ENCODE measurements around the gene MTRF1.
"Not testable (repeated sequence)": the region's sequence is repeated elsewhere in the genome, so short reads cannot be mapped to it uniquely, and the experiment has no call there.

Gene MTRF1

DNA sequence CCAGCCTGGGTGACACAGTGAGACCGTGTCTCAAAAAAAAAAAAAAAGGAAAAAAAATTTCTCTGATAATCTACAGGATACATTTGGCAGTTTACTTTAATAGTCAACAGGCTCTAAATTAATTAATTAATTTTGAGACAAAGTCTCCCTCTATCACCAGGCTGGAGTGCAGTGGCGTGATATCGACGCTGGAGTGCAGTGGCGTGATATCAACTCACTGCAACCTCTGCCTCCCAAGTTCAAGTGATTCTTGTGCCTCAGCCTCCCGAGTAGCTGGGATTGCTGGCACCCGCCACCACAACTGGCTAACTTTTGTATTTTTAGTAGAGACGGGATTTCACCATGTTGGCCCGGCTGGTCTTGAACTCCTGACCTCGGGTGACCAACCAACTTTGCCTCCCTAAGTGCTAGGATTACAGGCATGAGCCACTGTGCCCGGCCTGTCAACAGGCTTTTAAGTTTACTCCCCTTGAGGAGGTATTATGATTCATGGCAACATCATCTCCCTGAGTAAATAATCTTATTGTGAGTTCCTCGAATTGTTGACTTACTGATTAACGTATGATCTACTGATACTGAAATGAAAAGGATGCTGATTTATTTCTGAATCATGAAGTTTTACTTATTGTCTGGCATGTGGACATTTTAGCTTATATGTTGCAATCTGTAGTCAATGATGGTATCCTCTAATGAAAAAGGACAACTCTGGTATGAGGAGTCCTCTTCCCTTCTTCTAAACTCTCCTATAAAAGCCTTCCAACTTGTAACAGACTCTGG, 21.3 kb upstream of the MTRF1 start:
- in situ Hi-C loops (cut with MboI; ENCODE audit: low sequenced_read_pairs) = no loop called here

DNA sequence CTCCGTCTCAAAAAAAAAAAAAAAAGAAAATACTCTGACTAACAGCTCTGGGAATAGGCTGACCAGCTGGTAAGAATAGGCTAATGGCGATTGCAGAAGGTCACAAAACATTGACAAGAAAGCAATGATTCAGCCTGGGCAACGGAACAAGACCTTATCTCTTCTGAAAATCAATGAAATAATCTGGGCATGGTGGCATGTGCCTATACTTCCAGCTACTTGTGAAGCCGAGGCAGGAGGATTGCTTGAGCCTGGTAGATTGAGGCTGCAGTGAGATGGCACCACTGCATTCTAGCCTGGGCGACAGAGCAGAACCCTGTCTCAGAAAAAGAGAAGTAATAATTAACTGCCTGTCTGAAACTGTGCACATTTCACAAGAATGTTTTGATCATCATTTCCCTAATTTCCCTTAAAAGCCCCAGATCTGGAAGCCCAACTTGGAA, 18.8 kb upstream of the MTRF1 start:
- in situ Hi-C loops (cut with MboI; ENCODE audit: low sequenced_read_pairs) = no loop called here

DNA sequence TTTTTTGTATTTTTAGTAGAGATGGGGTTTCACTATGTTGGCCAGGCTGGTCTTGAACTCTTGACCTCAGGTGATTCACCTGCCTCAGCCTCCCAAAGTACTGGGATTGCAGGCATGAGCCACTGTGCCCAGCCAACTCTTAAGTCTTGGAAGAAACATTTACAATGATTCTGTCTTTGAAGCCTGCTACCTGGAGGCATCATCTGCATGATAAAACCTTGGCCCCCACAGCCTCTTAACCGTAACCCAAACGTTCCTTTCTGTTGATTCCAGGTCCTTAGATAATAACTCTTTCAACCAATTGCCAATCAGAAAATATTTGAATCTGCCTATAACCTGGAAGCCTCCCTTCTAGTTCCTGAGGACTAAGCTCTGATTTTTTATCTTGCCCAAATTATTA, 15.8 kb upstream of the MTRF1 start:
- in situ Hi-C loops (cut with MboI; ENCODE audit: low sequenced_read_pairs) = not testable (repeated sequence)

- in situ Hi-C loops (cut with MboI; ENCODE audit: low sequenced_read_pairs) = no loop called here
Observed at GRCh38 chr13:41276824-41277223, 13.4 kb upstream of the MTRF1 start.

DNA sequence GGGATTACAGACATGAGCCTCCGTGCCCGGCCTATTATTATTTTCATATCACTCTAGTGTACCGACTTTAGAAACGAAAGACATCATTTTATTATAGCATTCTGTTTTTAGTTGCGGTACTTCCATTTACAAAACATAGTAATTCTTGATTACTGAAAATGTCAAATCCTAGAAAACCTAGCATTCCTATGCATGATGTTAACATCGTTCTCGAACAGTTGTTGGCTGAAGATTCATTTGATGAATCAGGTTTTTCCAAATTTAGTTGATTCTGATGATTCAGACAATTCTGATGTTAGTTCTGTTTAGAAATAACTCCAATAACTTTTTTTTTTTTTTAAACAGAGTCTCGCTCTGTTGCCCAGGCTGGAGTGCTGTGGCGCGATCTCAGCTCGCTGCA, 11.5 kb upstream of the MTRF1 start:
- in situ Hi-C loops (cut with MboI; ENCODE audit: low sequenced_read_pairs) = no loop called here

DNA sequence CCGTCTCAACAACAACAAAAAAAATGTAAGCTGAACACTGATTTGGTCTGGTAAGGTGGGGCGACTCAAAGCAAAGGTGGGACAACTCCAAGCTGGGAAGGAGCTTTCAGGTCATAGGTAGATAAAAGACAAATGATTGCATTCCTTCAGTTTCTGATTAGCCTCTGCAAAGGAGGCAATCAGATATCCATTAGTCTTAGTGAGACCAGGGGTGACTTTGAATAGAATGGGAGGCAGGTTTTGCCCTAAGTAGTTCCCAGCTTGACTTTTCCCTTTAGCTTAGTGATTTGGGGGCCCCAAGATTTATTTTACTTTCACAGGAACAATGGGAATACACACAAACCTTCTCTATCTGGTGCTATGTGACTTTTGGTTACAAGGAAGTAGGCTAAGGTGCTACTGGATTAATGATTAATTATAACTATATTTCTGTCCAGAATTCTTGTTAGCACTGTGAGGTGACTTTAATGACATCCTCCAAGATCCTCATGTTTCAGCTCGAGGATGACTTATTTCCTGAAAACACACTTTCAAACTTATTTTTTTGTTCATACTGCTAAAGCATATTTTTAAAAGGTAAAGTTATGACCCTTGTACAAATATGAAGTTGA, 10.6 kb upstream of the MTRF1 start:
- in situ Hi-C loops (cut with MboI; ENCODE audit: low sequenced_read_pairs) = no loop called here

- in situ Hi-C loops (cut with MboI; ENCODE audit: low sequenced_read_pairs) = no loop called here
Observed at GRCh38 chr13:41271456-41272285, 8.3 kb upstream of the MTRF1 start.

GRCh38 chr13:41268764-41269163, 5.4 kb upstream of the MTRF1 start:
- in situ Hi-C loops (cut with MboI; ENCODE audit: low sequenced_read_pairs) = no loop called here

DNA sequence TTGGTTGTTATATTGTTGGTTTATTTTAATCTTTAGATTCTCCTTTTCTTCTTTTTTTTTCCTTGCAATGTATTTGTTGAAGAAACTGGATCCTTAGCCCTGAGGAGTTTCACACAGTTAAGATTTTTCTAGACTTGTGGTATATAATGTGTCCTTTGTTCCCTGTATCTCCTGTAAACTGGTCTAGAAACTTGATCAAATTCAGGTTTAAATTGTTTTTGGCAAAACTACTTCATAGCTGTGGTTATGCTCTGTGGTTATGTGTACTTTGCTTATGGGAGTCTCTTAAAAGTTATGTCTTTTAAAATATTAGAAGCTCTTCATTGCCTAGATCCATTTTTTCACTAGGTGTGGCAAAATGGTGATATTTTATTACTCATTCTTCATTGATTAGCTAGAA, 3.7 kb upstream of the MTRF1 start:
- in situ Hi-C loops (cut with MboI; ENCODE audit: low sequenced_read_pairs) = no loop called here

- in situ Hi-C loops (cut with MboI; ENCODE audit: low sequenced_read_pairs) = no loop called here
Observed at GRCh38 chr13:41259875-41260501, 3.4 kb downstream of the MTRF1 start.

- in situ Hi-C loops (cut with MboI; ENCODE audit: low sequenced_read_pairs) = no loop called here
Observed at GRCh38 chr13:41257535-41257934, 5.8 kb downstream of the MTRF1 start.

DNA sequence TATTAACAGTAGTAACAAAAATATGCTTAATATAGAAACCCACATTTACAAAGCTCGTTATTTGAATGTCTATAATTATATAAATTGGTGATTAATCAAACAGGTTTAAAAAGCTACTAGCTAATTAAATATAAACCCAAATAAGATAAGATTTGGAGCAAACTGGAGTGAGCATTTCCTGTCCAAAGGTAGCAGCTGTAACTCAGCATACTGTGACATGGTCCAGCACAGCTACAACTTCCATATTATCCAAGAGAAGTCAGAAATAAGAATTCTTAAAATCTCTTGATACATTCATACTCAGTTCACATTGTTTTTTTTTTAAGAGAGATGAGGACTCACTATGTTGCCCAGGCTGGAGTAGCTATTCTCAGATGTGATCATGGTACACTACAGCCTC, 8.5 kb downstream of the MTRF1 start:
- in situ Hi-C loops (cut with MboI; ENCODE audit: low sequenced_read_pairs) = no loop called here

DNA sequence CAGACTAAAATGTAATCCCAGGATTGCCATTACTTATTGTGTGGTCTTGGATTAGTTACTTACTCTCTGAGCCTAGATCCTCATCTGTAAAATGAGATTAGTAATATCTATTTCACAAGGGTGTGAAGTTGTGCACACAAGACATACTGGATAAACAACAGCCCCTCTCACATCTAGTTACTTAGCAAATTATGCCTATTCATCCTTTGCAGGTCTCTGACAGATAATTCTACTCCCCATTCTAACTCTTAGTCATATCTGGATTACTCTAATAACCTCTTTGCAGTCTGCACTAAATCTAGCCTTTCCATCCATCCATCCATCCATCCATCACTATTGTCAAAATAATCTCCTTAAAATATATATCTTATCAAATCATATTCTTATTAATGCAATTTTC, 12.4 kb downstream of the MTRF1 start:
- in situ Hi-C loops (cut with MboI; ENCODE audit: low sequenced_read_pairs) = no loop called here

DNA sequence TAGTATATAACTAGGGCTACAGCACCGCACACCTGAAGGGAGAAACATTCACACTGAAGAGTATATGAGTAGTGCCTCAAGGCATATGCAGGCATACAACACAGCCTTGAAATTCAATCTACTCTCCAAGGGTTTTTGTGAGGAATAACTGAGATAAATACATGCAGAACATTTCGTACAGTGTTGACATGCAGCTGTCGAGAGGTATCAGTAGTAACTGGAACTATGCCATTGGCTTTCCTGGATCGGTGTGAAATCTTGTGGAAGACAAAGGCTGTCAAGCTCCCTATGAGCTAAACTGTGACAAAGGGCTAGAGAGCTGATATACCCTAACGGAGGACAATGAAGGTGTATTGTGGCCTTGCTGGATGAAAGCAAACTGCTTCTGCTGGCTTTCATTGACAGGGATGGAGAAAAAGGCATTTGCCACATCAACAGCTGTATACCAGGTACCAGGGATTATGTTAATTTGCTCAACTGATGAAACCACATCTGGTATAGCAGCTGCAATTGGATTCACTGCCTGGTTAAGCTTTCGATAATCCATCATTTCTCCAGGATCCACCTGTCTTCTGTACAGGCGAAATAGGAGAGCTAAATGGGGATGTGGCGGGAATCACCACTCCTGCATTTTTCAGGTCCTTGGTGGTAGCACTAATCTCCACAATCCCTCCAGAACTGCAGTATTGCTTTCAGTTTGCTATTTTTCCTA, 16.3 kb downstream of the MTRF1 start:
- in situ Hi-C loops (cut with MboI; ENCODE audit: low sequenced_read_pairs) = no loop called here

- in situ Hi-C loops (cut with MboI; ENCODE audit: low sequenced_read_pairs) = no loop called here
Observed at GRCh38 chr13:41244556-41244955, 18.8 kb downstream of the MTRF1 start.

DNA sequence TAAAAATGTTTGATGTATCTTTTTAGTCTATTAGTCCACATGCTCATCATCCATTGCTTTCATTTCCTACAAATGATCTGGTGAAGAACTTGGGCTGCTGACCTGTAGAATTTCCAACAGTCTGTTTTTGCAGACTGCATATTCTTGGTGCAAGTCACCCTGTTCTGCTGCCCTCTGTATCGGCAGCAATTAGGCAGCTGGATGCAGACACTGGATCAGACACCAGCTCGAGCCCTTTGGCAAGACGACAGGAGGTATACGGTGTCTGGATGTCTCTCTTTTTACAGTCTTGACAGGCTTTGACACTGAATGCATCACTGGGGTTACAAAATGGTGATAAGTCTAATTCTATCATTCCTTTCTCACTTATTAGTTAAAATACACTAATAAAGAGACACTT, 21.8 kb downstream of the MTRF1 start:
- in situ Hi-C loops (cut with MboI; ENCODE audit: low sequenced_read_pairs) = no loop called here

DNA sequence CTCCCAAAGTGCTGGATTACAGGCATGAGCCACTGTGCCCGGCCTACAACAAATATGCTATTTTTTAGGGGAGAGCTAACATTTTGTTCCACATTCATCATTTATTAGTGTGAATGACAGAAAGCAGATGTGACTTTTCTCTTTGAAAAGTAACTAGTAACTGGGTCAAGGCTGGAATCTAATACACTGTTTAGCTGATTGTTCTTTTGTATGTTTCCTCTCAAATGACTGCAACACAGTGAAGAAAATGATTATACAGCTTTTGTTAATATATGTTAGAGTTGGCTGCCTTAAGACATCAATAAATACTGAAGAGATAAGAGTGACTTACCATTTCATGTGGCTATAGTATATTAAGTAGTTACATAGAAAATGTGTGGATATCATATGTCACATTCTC, 27.0 kb downstream of the MTRF1 start:
- in situ Hi-C loops (cut with MboI; ENCODE audit: low sequenced_read_pairs) = no loop called here

GRCh38 chr13:41232578-41233480, 30.5 kb downstream of the MTRF1 start:
- in situ Hi-C loops (cut with MboI; ENCODE audit: low sequenced_read_pairs) = no loop called here

DNA sequence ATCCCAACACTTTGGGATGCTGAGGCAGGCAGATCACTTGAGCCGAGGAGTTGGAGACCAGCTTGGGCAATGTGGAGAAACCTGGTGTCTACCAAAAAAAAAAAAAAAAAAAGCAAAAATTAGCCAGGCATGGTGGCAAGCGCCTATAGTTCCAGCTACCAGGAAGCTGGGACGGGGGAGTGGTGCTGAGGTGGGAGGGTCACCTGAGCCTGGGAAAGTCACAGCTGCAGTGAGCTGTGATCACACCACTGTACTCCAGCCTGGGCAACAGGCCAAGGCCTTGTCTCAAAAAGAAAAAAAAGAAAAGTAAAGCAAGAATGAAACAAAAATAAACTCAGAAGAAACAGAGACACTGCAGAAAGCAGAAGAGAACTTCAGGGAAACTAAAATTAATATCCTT, 31.6 kb downstream of the MTRF1 start:
- in situ Hi-C loops (cut with MboI; ENCODE audit: low sequenced_read_pairs) = no loop called here

All from HL-60/S4 (cell line).